Activated CD4-positive, alpha-beta T cell treated with anti-CD3 and anti-CD28 coated beads for 4 hours (primary cell): ENCODE results near the gene LMF2.

Source experiments
- DNase-seq, 2 donors: peaks; one replicate each; pipeline ENCODE4 v3.0.0-alpha.2; 2020

LMF2 gene

GRCh38 chr22:50481045-50481439 lies 26.5 kb downstream of the LMF2 start:
- DNase-seq: no peak

GRCh38 chr22:50479721-50480120 lies 27.8 kb downstream of the LMF2 start:
- no peak for DNase-seq

- no peak for DNase-seq
Observed at GRCh38 chr22:50477923-50478322, 29.6 kb downstream of the LMF2 start.

DNA sequence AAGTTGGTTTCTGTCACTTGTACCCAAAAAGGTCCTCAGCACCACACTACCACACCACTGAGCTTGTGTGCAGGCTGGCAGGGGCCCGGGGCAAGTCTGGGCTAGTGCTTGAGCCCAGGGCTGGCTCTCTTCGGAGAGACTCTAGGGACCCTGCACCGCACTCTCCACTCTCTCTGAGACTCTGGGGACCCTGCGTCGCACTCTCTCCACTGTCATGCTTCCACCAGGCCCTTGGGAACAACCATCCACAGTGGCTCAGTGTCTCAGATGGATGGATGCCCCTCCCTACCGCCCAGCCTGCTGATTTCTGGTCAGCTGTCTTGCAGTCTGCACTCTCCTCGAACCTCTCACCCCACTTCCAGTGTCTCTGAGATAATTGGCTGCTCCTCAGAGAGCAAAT lies 30.6 kb downstream of the LMF2 start:
- DNase-seq: no peak

GRCh38 chr22:50475652-50476002 lies 31.9 kb downstream of the LMF2 start:
- no peak for DNase-seq

DNA sequence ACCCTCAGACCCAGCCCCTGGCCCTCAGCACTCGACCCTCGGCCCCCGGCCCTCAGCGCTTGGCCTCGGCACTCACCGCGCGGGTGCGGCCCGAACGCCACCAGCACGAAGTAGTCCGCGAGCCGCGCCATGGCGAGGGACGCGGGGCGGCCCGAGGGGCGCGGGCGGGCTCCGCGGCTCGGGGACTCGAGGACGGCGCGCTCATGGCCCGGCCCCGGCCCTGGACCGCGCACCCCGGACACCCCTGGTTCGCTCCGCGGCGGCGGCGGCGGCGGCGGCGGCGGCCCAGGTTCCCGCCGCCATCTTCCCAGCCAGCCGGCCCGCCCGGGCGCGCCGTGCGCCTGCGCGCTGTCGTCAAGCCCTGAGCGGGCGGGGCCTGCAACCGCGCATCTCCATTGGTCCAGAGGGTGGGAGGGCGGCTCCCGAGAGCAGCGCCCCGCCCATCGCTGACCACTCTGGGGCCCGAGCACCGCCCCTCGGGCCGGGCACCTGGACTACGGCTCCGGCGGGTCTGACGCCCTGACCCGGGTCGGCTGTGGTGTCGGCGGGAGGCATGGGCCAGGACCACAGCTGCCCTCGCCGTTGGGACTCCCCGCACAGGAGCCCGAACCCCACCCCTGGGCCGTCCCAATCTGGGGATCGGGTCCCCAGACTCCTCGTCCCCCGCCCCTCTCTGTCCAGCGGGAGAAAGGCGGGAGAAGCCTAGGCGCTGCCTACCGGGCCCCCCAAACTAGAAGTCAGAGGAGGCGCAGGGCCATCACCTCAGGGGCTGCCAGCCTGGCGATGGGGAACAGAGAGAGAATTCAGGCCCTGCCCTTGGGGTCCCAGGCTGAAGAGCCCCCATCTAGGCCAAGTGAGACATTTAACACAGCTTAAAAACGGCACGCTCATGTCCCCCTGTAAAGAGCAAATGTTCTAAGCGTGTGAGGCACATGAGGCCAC lies 32.5 kb downstream of the LMF2 start, which contains the start of gene SBF1:
Gene SBF1 (minus strand): TSS at position 326 of the 942 bp plus-strand sequence. CDS start 195 bp downstream, at position 131.
- peak; percentile 84 to 87 for DNase-seq

DNA sequence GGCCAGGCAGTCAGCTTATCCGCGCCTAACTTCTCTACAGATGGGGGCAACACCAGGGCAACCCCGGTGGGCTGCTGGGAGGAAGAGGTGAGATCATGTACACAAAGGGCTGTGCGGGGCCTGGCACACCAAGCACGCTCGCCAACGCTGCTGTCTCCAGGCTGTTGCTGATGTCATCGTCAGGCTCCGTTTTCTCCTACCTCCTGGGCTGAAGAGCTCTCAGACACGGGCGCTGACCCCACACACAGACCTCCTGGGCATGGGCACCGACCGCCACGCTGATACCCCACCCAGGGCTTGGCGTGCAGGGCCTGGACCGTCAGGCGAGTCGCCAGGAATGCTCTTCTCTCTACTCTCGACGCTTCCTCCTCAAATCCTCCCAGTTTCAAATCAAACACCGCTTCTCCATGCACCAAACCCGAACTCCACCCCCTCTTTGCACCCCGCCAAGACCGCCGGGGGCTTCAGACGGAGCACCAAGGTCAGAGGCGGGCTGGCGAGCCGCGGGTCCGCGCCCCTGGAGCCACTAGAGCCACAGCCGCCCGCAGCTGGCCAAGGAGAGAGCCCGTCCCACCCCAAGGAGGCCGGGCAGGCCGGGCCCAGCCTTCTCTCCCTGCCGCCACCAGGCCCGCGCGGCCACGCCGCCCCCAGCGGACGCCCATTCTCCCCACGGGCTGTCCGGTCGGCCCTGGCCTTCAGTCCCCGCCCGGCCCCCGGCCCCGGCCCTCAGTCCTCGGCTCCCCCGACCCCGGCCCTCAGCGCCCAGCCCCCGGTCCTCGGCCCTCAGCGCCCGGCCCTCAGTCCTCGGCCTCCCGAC lies 33.4 kb downstream of the LMF2 start:
- DNase-seq: no peak

DNA sequence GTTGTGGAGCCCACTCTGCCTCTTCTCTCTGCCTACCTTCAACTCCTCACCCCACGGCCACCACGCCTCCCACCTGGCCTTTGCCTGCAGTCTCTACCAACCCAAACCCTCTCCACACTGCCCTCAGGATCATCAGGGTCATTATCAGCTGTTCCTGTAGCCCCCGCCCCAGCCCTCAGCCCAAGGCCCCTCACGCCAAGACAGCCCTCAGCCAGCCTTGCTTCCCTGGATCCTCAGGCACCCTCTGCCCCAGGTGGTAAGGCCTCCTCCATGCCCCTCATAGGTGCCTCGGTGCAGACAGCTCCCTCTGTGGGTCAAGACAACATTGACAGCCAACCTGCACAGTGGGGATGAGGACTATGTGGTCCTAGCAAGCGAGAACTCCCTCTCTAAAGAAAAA lies 34.4 kb downstream of the LMF2 start:
- DNase-seq: peak; percentile 47 to 54

GRCh38 chr22:50471962-50472361 lies 35.5 kb downstream of the LMF2 start:
- no peak for DNase-seq

DNA sequence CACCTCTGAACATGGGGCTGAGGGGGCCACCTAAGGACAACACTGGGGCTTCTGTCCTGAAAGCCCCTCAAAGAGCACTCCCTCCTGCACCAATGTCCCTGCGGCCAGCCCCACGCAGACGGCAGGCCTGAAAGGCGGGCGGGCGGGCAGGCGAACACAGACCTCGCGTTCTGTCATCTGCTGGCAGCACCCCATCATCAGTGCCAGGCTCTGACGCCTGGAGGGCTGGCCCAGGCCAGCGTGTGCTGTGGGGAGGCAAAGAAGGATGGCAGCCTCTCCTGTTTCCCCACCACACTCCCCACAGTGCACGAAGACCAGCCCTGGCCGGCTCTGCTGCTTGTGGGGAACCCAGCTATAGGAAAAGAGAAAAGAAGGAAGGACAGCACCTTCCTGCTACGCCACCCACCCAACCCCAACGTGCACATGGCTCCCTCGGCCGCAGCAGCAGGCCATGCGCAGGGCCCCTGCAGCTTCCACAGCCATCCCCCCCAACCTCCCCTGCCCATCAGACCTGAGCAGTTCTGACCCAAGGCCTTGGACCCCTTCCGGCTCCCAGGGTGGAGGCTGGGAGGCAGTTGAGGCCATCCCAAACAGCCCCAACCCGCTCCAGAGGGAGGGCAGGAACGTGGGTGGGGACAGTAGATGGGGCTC lies 36.2 kb downstream of the LMF2 start:
- DNase-seq: no peak

- no peak for DNase-seq
Observed at GRCh38 chr22:50470491-50470890, 37.0 kb downstream of the LMF2 start.

- DNase-seq: peak; percentile 94 to 97
Observed at GRCh38 chr22:50469377-50470305, 37.9 kb downstream of the LMF2 start.

GRCh38 chr22:50468626-50469025 lies 38.9 kb downstream of the LMF2 start:
- DNase-seq: no peak

DNA sequence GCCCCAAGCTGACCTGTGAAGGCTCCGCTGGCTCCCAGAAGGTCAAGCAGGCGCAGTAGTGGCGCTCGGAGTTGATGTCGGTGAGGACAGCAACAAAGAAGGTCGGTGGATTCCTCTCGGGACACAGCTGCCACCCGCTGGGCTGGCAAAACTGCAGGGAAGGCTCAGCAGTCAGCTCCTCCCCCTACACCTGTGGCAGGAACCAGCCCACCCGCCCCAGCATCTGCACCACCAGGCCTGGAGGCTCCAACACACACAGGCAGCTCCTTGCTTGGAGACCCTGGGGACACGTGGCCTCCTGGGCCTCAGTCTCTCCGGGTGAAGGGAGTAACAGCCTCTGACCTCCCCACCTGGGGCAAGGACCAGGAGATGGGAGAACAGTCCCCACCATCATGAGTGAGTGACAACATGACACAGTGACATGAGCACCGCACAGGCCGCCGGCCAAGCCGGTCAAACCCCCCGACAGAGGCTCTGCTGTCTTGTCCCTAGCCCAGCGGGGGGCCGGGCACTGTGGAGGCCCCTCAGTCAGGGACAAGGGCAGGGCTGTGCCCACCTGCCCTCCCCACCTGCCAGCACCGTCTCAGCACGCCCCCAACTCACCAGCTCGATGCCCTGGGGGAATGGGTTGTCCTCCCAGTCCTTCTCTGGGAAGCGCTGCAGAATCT lies 39.6 kb downstream of the LMF2 start:
- DNase-seq: no peak

GRCh38 chr22:50467341-50467740 lies 40.2 kb downstream of the LMF2 start:
- DNase-seq: no peak

DNA sequence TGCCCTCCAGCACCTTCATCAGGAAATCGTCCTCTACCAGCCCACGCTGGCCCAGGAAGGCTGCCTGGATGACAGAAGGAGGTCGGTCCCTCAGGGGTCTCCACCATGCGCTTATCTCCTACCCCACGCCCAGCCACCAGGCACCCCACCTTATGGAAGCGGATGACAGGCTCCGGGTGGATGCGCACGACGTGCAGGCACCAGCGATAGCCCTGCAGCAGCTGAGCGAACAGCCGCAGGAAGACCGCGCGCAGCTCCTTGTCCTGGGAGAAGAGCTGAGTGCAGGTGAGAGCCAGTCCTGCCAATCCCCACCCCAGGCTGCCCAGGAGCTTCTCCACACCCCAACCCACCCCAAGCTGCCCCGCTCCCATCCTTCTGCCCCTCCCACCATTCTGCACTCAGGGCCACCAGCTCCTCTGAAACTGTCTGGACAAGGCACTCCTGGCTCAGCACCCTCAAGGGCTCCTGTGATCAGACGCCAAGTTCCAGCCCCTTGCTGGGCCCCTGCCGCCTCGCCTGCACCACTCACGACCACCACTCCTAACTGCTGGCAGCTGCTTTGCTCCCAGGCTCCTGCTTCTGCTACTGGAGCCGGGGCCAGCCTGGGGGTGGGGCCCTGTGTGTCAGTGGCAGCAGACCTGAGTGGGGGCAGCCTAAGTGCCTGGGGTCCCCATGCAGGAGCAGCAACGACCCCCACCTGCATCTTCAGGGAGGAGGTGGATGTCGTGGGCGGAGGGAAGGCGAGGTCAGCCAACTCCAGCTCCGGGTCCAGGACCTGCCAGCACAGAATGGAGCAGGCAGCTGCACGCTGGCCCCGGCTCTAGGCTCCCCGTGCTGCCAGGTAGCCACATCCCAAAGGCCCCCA lies 42.2 kb downstream of the LMF2 start:
- DNase-seq: no peak

DNA sequence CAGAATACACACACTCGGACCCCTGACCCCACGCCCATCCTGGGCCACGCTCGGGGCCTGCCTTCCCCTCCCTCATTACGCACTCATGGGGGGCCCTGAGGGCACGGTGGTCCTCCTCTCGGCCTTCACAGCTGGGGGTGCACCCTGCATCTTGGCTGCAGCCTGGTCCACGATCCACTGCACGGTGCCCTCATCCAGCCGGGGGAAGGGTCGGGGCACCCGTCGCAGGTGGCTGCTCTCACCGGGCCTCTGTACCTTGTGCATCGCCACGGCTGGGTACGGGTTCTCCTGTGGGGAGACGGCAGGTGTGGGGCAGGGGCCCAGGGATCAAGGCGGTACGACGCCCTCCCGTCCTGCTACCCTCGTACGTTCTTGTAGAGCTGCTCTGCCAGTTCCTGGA lies 43.1 kb downstream of the LMF2 start:
- DNase-seq: no peak

GRCh38 chr22:50463188-50463900 lies 44.2 kb downstream of the LMF2 start:
- DNase-seq: no peak

- no peak for DNase-seq
Observed at GRCh38 chr22:50461979-50462540, 45.4 kb downstream of the LMF2 start.

- DNase-seq: no peak
Observed at GRCh38 chr22:50461536-50461935, 46.0 kb downstream of the LMF2 start.
